Pons (tissue), 1 donor: ENCODE data around the gene ETNK2.

ENCODE experiments used
- DNase-seq: peaks from one replicate; pipeline ENCODE4 v3.0.0-alpha.2; 2016; ENCODE audit warnings: low spot score

ETNK2 gene

GRCh38 chr1:204147406-204148383, 4.1 kb downstream of the ETNK2 start:
- peak; percentile 19 for DNase-seq

GRCh38 chr1:204146965-204147364, 4.9 kb downstream of the ETNK2 start:
- DNase-seq: no peak

GRCh38 chr1:204146309-204146708, 5.5 kb downstream of the ETNK2 start:
- DNase-seq: no peak

- no peak for DNase-seq
Measured at GRCh38 chr1:204145033-204145504, 6.8 kb downstream of the ETNK2 start.

- DNase-seq: no peak
Measured at GRCh38 chr1:204143276-204144041, 8.4 kb downstream of the ETNK2 start.

- DNase-seq: no peak
Measured at GRCh38 chr1:204142032-204142974, 9.5 kb downstream of the ETNK2 start.

GRCh38 chr1:204141131-204141530, 10.7 kb downstream of the ETNK2 start:
- DNase-seq: no peak

GRCh38 chr1:204139952-204140351, 11.9 kb downstream of the ETNK2 start:
- no peak for DNase-seq

GRCh38 chr1:204139088-204139487, 12.8 kb downstream of the ETNK2 start:
- DNase-seq: no peak

GRCh38 chr1:204136814-204137213, 15.0 kb downstream of the ETNK2 start:
- DNase-seq: no peak

GRCh38 chr1:204134103-204134502, 17.7 kb downstream of the ETNK2 start:
- no peak for DNase-seq

GRCh38 chr1:204132718-204133117, 19.1 kb downstream of the ETNK2 start:
- DNase-seq: no peak

GRCh38 chr1:204131978-204132377, 19.9 kb downstream of the ETNK2 start:
- DNase-seq: no peak

GRCh38 chr1:204130981-204131892, 20.6 kb downstream of the ETNK2 start:
- DNase-seq: no peak

- DNase-seq: no peak
Measured at GRCh38 chr1:204130178-204130577, 21.7 kb downstream of the ETNK2 start.

GRCh38 chr1:204128964-204129896, 22.6 kb downstream of the ETNK2 start:
- DNase-seq: peak; percentile 39

- no peak for DNase-seq
Measured at GRCh38 chr1:204128464-204128963, 23.3 kb downstream of the ETNK2 start.

- DNase-seq: peak; percentile 71
Measured at GRCh38 chr1:204127597-204128242, 24.1 kb downstream of the ETNK2 start.

GRCh38 chr1:204126956-204127355, 24.9 kb downstream of the ETNK2 start:
- no peak for DNase-seq
